MCF 10A (cell line): ENCODE results near the gene RAC2. TPM values are rescaled to one million over a fixed set of nuclear protein-coding genes. Genes with fewer than 3 reads are reported as not detected.

Experiments used
- BruUV-seq: library from RNA; stranded (reverse); fragments of 400-500 nt; replicated peaks from 2 replicates; lab custom pipeline; 2021; lab: Mats Ljungman, UMichigan
- CTCF ChIA-PET: fragments of 300-600 bp; sonication (Branson Sonifier 250); formaldehyde crosslinking; extraction: SDS; loops from one replicate; lab custom pipeline; 2021; ENCODE audit warnings: antibody characterized with exemption, inconsistent platforms; lab: Yijun Ruan, JAX
- POLR2A ChIA-PET: fragments of 300-600, 350-650 bp; sonication (Branson Sonifier 250); formaldehyde crosslinking; extraction: SDS; loops from one replicate; lab custom pipeline; 2020; ENCODE audit warnings: antibody characterized with exemption, inconsistent platforms; lab: Yijun Ruan, JAX
- DNase-seq: peaks from one replicate; pipeline ENCODE4 v3.0.0-alpha.2; 2018; ENCODE audit not compliant: unreplicated experiment
- H3K27ac Mint-ChIP-seq: one replicate; pipeline ENCODE4 v1.8.0; 2022; ENCODE audit warnings: mild to moderate bottlenecking, low read depth, mixed read lengths; ENCODE audit not compliant: unreplicated experiment
- H3K27me3 Mint-ChIP-seq: one replicate; pipeline ENCODE4 v1.8.0; 2022; ENCODE audit warnings: mixed read lengths; ENCODE audit not compliant: insufficient read depth, unreplicated experiment
- H3K36me3 Mint-ChIP-seq: one replicate; pipeline ENCODE4 v1.8.0; 2022; ENCODE audit warnings: mild to moderate bottlenecking, moderate library complexity, mixed read lengths; ENCODE audit not compliant: insufficient read depth, unreplicated experiment
- H3K4me1 Mint-ChIP-seq: one replicate; pipeline ENCODE4 v1.8.0; 2022; ENCODE audit warnings: mixed read lengths; ENCODE audit not compliant: insufficient read depth, unreplicated experiment
- H3K4me3 Mint-ChIP-seq: one replicate; pipeline ENCODE4 v1.8.0; 2022; ENCODE audit warnings: mild to moderate bottlenecking, moderate library complexity, mixed read lengths; ENCODE audit not compliant: unreplicated experiment
- H3K9me3 Mint-ChIP-seq: one replicate; pipeline ENCODE4 v1.8.0; 2022; ENCODE audit warnings: mixed read lengths; ENCODE audit not compliant: unreplicated experiment
- intact Hi-C: fragments of 100-400 bp; cut with micrococcal nuclease; formaldehyde crosslinking; loops from 2 replicates; pipeline ENCODE4 v1.14.1; 2022
- total RNA-seq: library from RNA; stranded (reverse); gene quantifications from 2 replicates; pipeline ENCODE4 v1.2.3, GENCODE V29; 2022
- TF ChIP-seq, protein P1 (sequence below): fragments of 200-600 bp; IDR thresholded peaks from one replicate; pipeline ENCODE4 v1.8.0; 2022; ENCODE audit warnings: antibody characterized with exemption, mild to moderate bottlenecking; ENCODE audit not compliant: unreplicated experiment

RAC2 gene
- total RNA-seq, 1 experiment from 2014 or later = 42.4 TPM

DNA sequence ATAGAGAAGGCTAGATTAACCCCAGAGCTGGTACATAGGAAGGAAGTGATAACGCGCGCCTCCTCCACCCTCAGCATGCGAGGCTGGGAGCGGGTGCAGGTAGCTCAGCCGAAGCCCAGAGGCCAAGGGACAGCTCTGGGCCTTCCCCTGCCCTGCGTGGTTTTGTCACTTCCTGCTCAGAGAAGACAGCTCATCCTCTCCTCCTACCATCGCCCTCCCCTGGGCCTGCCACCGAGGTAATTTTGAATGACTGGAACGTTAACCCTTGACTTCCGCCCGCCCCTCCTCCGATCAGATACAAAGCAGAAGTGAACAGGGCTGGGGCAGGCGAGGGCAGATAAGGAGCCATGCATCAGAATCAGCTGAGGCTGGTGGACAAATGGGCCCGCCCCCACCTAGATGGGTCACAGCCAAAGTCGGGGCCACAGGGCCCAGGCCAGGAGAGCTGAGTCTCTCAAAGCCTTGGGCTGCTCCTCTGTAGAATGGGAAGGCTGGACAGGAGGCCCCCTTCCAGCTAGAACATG, 1.6 kb downstream of the RAC2 start:
- BruUV-seq = no TSS peak
- Mint-ChIP-seq H3K4me3 (peak overlapping the region; percentile 80), H3K36me3 (peaks cover 7% of the 10 kb centered on the region), H3K27me3 (no peaks in the 10 kb centered on the region), H3K27ac (peak overlapping the region; percentile 69), H3K9me3 (no peaks in the 10 kb centered on the region), H3K4me1 (peaks cover 13% of the 10 kb centered on the region)
- intact Hi-C loops = no loop called here
- peak; percentile 41 for DNase-seq
- TF ChIP-seq, protein P1, sequence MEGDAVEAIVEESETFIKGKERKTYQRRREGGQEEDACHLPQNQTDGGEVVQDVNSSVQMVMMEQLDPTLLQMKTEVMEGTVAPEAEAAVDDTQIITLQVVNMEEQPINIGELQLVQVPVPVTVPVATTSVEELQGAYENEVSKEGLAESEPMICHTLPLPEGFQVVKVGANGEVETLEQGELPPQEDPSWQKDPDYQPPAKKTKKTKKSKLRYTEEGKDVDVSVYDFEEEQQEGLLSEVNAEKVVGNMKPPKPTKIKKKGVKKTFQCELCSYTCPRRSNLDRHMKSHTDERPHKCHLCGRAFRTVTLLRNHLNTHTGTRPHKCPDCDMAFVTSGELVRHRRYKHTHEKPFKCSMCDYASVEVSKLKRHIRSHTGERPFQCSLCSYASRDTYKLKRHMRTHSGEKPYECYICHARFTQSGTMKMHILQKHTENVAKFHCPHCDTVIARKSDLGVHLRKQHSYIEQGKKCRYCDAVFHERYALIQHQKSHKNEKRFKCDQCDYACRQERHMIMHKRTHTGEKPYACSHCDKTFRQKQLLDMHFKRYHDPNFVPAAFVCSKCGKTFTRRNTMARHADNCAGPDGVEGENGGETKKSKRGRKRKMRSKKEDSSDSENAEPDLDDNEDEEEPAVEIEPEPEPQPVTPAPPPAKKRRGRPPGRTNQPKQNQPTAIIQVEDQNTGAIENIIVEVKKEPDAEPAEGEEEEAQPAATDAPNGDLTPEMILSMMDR = no peak
- POLR2A ChIA-PET = interaction anchor here (0.7 to 3.0 kb wide), 6 partner anchors 11 to 227 kb away, joined by 3 to 27 read pairs (median 3); no protein-coding TSS in a partner anchor
- CTCF ChIA-PET = interaction anchor here (0.8 to 6.5 kb wide), 3 partner anchors 18 to 460 kb away, joined by 3 to 62 read pairs (median 8); no protein-coding TSS in a partner anchor

DNA sequence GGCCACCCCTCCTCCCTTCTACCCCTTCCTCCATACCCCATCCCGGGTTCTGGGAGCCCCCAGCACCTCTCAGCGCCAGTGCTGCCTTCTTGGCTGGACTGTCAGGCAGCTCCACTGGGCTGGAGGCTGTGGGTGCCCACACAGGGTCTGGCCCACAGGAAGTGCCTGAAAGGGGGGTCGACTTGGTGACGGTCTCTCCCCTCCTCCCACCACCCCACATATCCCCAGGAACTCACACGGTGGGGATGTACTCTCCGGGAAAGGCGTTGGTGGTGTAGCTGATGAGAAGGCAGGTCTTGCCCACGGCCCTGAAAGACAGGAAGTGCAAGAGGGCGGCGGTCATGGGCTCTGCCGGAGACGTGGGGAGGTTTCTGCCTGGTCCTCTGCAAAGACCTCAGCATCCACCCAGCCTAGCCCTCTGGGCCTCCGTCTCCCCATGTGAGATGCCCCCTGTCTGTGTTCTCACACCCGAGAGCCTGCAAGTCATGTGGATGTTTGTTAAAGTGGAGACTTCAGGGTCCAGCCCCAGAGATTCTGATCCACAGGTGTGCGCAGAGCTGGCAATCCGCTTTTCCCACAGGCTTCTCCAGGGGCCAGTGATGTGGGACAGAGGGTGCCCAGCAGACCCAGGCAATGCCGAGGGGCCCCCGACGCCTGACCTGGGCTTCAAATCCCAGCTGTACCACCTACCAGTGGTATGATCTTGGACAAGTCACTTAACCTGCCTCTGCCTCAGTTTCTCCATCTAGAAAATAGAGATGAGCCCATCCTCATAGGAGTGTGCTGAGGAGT, 2.5 kb downstream of the RAC2 start:
- no peak overlapping the region for H3K4me3 Mint-ChIP-seq
- H3K27ac Mint-ChIP-seq = no peak overlapping the region
- TF ChIP-seq, protein P1 = no peak
- no peaks in the 10 kb centered on the region for H3K9me3 Mint-ChIP-seq
- H3K4me1 Mint-ChIP-seq = peaks cover 13% of the 10 kb centered on the region
- intact Hi-C loops = no loop called here
- no peaks in the 10 kb centered on the region for H3K27me3 Mint-ChIP-seq
- BruUV-seq = no TSS peak
- DNase-seq = no peak
- POLR2A ChIA-PET = interaction anchor here (1.4 to 3.0 kb wide), 2 partner anchors 12 to 16 kb away, joined by 5 to 27 read pairs; no protein-coding TSS in a partner anchor
- H3K36me3 Mint-ChIP-seq = peaks cover 8% of the 10 kb centered on the region
- CTCF ChIA-PET = no interaction called here

DNA sequence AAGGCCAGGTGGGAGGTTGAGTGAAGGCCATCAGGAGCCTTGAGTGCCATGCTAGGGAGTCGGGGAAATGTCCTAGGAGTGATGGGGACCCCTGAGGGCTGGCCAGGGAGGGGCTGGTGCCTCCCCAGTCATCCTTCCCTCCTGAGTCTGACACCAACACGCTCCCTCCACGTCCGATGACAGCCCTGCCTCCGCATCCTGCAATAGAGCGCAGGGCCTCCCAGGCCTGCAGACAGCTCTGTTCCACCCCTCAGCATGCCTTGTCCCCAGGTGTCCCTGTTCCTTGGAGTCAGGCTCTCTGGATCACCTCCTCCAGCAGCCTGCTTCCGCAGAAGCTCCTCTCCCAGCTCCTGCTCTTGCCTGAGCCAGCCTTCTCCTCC, 3.1 kb downstream of the RAC2 start:
- no peak for DNase-seq
- intact Hi-C loops = no loop called here
- Mint-ChIP-seq H3K27me3 (no peaks in the 10 kb centered on the region), H3K4me1 (peaks cover 13% of the 10 kb centered on the region), H3K27ac (no peak overlapping the region), H3K36me3 (peaks cover 14% of the 10 kb centered on the region), H3K9me3 (no peaks in the 10 kb centered on the region), H3K4me3 (no peak overlapping the region)
- POLR2A ChIA-PET = no interaction called here
- CTCF ChIA-PET = interaction anchor here (1.4 kb wide), 1 partner anchor 18 kb away, joined by 4 read pairs; no protein-coding TSS in a partner anchor
- BruUV-seq = no TSS peak
- TF ChIP-seq, protein P1 = no peak

DNA sequence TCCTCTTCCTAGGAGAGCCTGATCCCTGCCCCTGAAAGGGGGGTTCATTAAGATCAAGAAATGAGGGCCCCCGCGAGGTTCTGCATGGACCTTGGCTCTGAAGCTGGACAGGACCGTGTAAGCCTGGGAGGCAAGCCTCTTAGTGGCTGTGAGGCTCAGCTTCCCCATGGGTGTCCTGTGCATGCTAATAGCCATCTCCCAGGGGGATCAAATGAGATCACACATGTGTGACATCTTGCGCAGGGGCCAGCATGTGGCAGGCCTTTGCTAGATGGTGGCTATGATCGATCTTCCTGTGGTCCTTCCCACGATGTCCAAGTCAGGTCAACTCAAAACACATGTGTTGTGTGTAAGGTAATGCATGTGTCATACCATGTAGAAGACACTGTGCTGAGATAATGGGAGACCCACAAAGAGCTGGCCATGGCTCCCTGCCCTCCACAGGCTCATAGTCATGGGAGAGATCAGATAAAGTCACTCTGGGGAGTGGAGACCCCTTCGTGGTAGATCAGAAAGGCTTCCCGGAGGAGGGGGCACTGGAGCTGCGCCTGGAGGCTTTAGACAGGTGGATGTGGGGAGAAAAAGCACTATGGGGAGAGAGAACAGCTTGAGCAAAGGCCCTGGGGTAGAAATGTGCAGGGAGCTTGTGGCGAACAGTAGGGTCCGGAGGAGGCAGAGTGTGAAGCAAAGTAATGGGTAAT, 3.7 kb downstream of the RAC2 start:
- H3K27me3 Mint-ChIP-seq = no peaks in the 10 kb centered on the region
- no peak overlapping the region for H3K4me3 Mint-ChIP-seq
- H3K9me3 Mint-ChIP-seq = no peaks in the 10 kb centered on the region
- DNase-seq = no peak
- H3K4me1 Mint-ChIP-seq = peaks cover 13% of the 10 kb centered on the region
- POLR2A ChIA-PET = no interaction called here
- TF ChIP-seq, protein P1 = no peak
- intact Hi-C loops = no loop called here
- H3K36me3 Mint-ChIP-seq = peaks cover 14% of the 10 kb centered on the region
- CTCF ChIA-PET = interaction anchor here (1.4 kb wide), 1 partner anchor 19 kb away, joined by 4 read pairs; no protein-coding TSS in a partner anchor
- H3K27ac Mint-ChIP-seq = no peak overlapping the region
- no TSS peak for BruUV-seq
